Measurements from ENCODE around the gene PALD1. TPM values are rescaled to one million over a fixed set of nuclear protein-coding genes. Genes with fewer than 3 reads are reported as not detected.

PALD1 gene
- total RNA-seq, 1 donor from 2014 or later = 1.8 TPM

- no peaks in the 10 kb centered on the region for H3K36me3 Mint-ChIP-seq (ENCODE audit: low read depth, unreplicated experiment)
- H3K79me2 ChIP-seq (ENCODE audit: insufficient read depth, low read length) = no peaks in the 10 kb centered on the region
- H3K4me1 Mint-ChIP-seq (ENCODE audit: low read depth, unreplicated experiment) = no peaks in the 10 kb centered on the region
Observed at GRCh38 chr10:70487824-70488223, 9.3 kb downstream of the PALD1 start.

DNA sequence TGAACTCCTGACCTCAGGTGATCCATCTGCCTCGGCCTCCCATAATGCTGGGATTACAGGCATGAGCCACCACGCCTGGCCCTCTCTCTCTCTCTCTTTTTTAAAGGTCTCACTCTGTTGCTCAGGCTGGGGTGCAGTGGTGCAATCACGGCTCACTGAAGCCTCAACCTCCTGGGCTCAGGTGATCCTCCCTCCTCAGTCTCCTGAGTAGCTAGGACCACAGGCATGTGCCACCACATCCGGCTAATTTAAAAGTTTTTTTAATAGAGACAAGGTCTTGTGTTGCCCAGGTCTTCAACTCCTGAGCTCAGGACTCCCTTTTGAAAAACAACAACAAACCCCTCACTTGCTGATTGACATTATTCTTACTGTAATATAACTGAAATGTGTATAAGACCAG is 11.6 kb downstream of the PALD1 start:
- Histone ChIP-seq H3K4me2 (ENCODE audit: low read length) (no peak overlapping the region), H3K4me3 (ENCODE audit: insufficient read depth, low read depth, low read length) (no peak overlapping the region), H3K79me2 (ENCODE audit: insufficient read depth, low read length) (no peaks in the 10 kb centered on the region), H3K9me3 (ENCODE audit: insufficient read depth, low read depth, low read length) (no peaks in the 10 kb centered on the region), H3K9ac (ENCODE audit: low read length) (no peak overlapping the region), H2AFZ (ENCODE audit: low read depth, low read length) (no peak overlapping the region), H3K4me1 (ENCODE audit: insufficient read depth, low read length) (peaks cover 11% of the 10 kb centered on the region), H4K20me1 (ENCODE audit: insufficient read depth, low read length) (no peaks in the 10 kb centered on the region), H3K27me3 (ENCODE audit: insufficient read depth, low read length) (no peaks in the 10 kb centered on the region), H3K36me3 (ENCODE audit: insufficient read depth, low read length) (no peaks in the 10 kb centered on the region), H3K27ac (ENCODE audit: low read depth, low read length) (no peak overlapping the region)
- H3K27ac Mint-ChIP-seq (ENCODE audit: unreplicated experiment) = no peak overlapping the region
- H3K27me3 Mint-ChIP-seq (ENCODE audit: low read depth, unreplicated experiment) = peaks cover 4% of the 10 kb centered on the region
- TF ChIP-seq EZH2 (IDR thresholded peaks at IDR 0.05; ENCODE audit: insufficient read depth, low read length) = no peak
- TF ChIP-seq CTCF (IDR thresholded peaks at IDR 0.05; ENCODE audit: insufficient read depth, low read depth, low read length) = no peak
- DNase-seq (ENCODE audit: low read depth) = no peak
- FAIRE-seq = no peak
- peaks cover 17% of the 10 kb centered on the region for H3K4me1 Mint-ChIP-seq (ENCODE audit: low read depth, unreplicated experiment)
- H3K4me3 Mint-ChIP-seq (ENCODE audit: unreplicated experiment) = no peak overlapping the region
- H3K36me3 Mint-ChIP-seq (ENCODE audit: low read depth, unreplicated experiment) = no peaks in the 10 kb centered on the region
- no peaks in the 10 kb centered on the region for H3K9me3 Mint-ChIP-seq (ENCODE audit: unreplicated experiment)

More at GRCh38 chr10:70487824-70488223, 9.3 kb downstream of the PALD1 start:
- no peak overlapping the region for H3K4me3 Mint-ChIP-seq (ENCODE audit: unreplicated experiment)
- Histone ChIP-seq H3K9ac (ENCODE audit: low read length) (no peak overlapping the region), H3K4me1 (ENCODE audit: insufficient read depth, low read length) (no peaks in the 10 kb centered on the region), H3K27me3 (ENCODE audit: insufficient read depth, low read length) (no peaks in the 10 kb centered on the region), H3K4me3 (ENCODE audit: insufficient read depth, low read depth, low read length) (no peak overlapping the region), H3K9me3 (ENCODE audit: insufficient read depth, low read depth, low read length) (no peaks in the 10 kb centered on the region), H2AFZ (ENCODE audit: low read depth, low read length) (no peak overlapping the region), H3K27ac (ENCODE audit: low read depth, low read length) (no peak overlapping the region), H4K20me1 (ENCODE audit: insufficient read depth, low read length) (no peaks in the 10 kb centered on the region), H3K36me3 (ENCODE audit: insufficient read depth, low read length) (no peaks in the 10 kb centered on the region), H3K4me2 (ENCODE audit: low read length) (no peak overlapping the region)
- H3K9me3 Mint-ChIP-seq (ENCODE audit: unreplicated experiment) = no peaks in the 10 kb centered on the region
- no peak for TF ChIP-seq EZH2 (IDR thresholded peaks at IDR 0.05; ENCODE audit: insufficient read depth, low read length)
- no peak overlapping the region for H3K27ac Mint-ChIP-seq (ENCODE audit: unreplicated experiment)
- DNase-seq (ENCODE audit: low read depth) (no peak), FAIRE-seq (no peak)
- H3K27me3 Mint-ChIP-seq (ENCODE audit: low read depth, unreplicated experiment) = peaks cover 10% of the 10 kb centered on the region

- no peak overlapping the region for H3K9ac ChIP-seq (ENCODE audit: low read length)
- H3K36me3 ChIP-seq (ENCODE audit: insufficient read depth, low read length) = no peaks in the 10 kb centered on the region
- H3K4me1 ChIP-seq (ENCODE audit: insufficient read depth, low read length) = peaks cover 11% of the 10 kb centered on the region
- FAIRE-seq (no peak), DNase-seq (ENCODE audit: low read depth) (no peak)
- H3K27me3 ChIP-seq (ENCODE audit: insufficient read depth, low read length) = no peaks in the 10 kb centered on the region
- H3K27ac ChIP-seq (ENCODE audit: low read depth, low read length) = no peak overlapping the region
- TF ChIP-seq CTCF (IDR thresholded peaks at IDR 0.05; ENCODE audit: insufficient read depth, low read depth, low read length) (no peak), EZH2 (IDR thresholded peaks at IDR 0.05; ENCODE audit: insufficient read depth, low read length) (no peak)
- no peaks in the 10 kb centered on the region for H3K36me3 Mint-ChIP-seq (ENCODE audit: low read depth, unreplicated experiment)
- no peak overlapping the region for H3K4me3 Mint-ChIP-seq (ENCODE audit: unreplicated experiment)
- H3K4me2 ChIP-seq (ENCODE audit: low read length) = no peak overlapping the region
- H2AFZ ChIP-seq (ENCODE audit: low read depth, low read length) = no peak overlapping the region
- H3K4me3 ChIP-seq (ENCODE audit: insufficient read depth, low read depth, low read length) = no peak overlapping the region
- H3K9me3 ChIP-seq (ENCODE audit: insufficient read depth, low read depth, low read length) = no peaks in the 10 kb centered on the region
- H3K9me3 Mint-ChIP-seq (ENCODE audit: unreplicated experiment) = no peaks in the 10 kb centered on the region
- H3K27ac Mint-ChIP-seq (ENCODE audit: unreplicated experiment) = no peak overlapping the region
- H3K79me2 ChIP-seq (ENCODE audit: insufficient read depth, low read length) = no peaks in the 10 kb centered on the region
- peaks cover 6% of the 10 kb centered on the region for H3K27me3 Mint-ChIP-seq (ENCODE audit: low read depth, unreplicated experiment)
- peaks cover 17% of the 10 kb centered on the region for H3K4me1 Mint-ChIP-seq (ENCODE audit: low read depth, unreplicated experiment)
- H4K20me1 ChIP-seq (ENCODE audit: insufficient read depth, low read length) = no peaks in the 10 kb centered on the region
Observed at GRCh38 chr10:70491614-70492013, 13.0 kb downstream of the PALD1 start.
